ENCODE data around the gene KMO.

Gene KMO

GRCh38 chr1:241532162-241532531 lies at the start of gene KMO:
KMO (plus strand) TSS chr1:241532378; CDS start chr1:241532445, 67 bp downstream.
- DNase-seq (ENCODE audit: low read depth), result no peak

GRCh38 chr1:241482761-241483250 lies 49.4 kb upstream of the KMO start:
- no peak for DNase-seq (ENCODE audit: low read depth)

- no peak for DNase-seq (ENCODE audit: low read depth)
Observed at GRCh38 chr1:241485145-241485544, 47.0 kb upstream of the KMO start.

GRCh38 chr1:241485554-241485992 lies 46.6 kb upstream of the KMO start:
- no peak for DNase-seq (ENCODE audit: low read depth)

- DNase-seq (ENCODE audit: low read depth), result no peak
Observed at GRCh38 chr1:241488739-241489138, 43.4 kb upstream of the KMO start.

- no peak for DNase-seq (ENCODE audit: low read depth)
Observed at GRCh38 chr1:241495741-241496140, 36.4 kb upstream of the KMO start.

- no peak for DNase-seq (ENCODE audit: low read depth)
Observed at GRCh38 chr1:241499910-241500309, 32.3 kb upstream of the KMO start.

GRCh38 chr1:241503444-241503843 lies 28.7 kb upstream of the KMO start:
- DNase-seq (ENCODE audit: low read depth), result no peak

GRCh38 chr1:241507189-241507863 lies 24.9 kb upstream of the KMO start:
- no peak for DNase-seq (ENCODE audit: low read depth)

- DNase-seq (ENCODE audit: low read depth), result no peak
Observed at GRCh38 chr1:241513378-241513777, 18.8 kb upstream of the KMO start.

- DNase-seq (ENCODE audit: low read depth), result peak; percentile 12
Observed at GRCh38 chr1:241518476-241519307, 13.5 kb upstream of the KMO start.

GRCh38 chr1:241519308-241520079 lies 12.7 kb upstream of the KMO start, which contains the start of gene FH:
FH (minus strand) TSS chr1:241519755; CDS start chr1:241519722, 33 bp downstream.
- peak; percentile 70 for DNase-seq (ENCODE audit: low read depth)

- DNase-seq (ENCODE audit: low read depth), result no peak
Observed at GRCh38 chr1:241520080-241520465, 12.1 kb upstream of the KMO start.

GRCh38 chr1:241521718-241522117 lies 10.5 kb upstream of the KMO start:
- DNase-seq (ENCODE audit: low read depth), result no peak

GRCh38 chr1:241525026-241525425 lies 7.2 kb upstream of the KMO start:
- DNase-seq (ENCODE audit: low read depth), result no peak

- DNase-seq (ENCODE audit: low read depth), result no peak
Observed at GRCh38 chr1:241527146-241527545, 5.0 kb upstream of the KMO start.

GRCh38 chr1:241531195-241532161 lies 700 bp upstream of the KMO start:
- no peak for DNase-seq (ENCODE audit: low read depth)

- no peak for DNase-seq (ENCODE audit: low read depth)
Observed at GRCh38 chr1:241532864-241533263, 686 bp downstream of the KMO start.

GRCh38 chr1:241533326-241534115 lies 1.3 kb downstream of the KMO start:
- DNase-seq (ENCODE audit: low read depth), result no peak

GRCh38 chr1:241536304-241536703 lies 4.1 kb downstream of the KMO start:
- DNase-seq (ENCODE audit: low read depth), result no peak

Data from stimulated activated CD8-positive, alpha-beta memory T cell treated with anti-CD3 and anti-CD28 coated beads, Interleukin-15, amount 100 ng/mL, for 24 hours (primary cell).